Measurements from ENCODE around the gene AEBP1.

Gene AEBP1

DNA sequence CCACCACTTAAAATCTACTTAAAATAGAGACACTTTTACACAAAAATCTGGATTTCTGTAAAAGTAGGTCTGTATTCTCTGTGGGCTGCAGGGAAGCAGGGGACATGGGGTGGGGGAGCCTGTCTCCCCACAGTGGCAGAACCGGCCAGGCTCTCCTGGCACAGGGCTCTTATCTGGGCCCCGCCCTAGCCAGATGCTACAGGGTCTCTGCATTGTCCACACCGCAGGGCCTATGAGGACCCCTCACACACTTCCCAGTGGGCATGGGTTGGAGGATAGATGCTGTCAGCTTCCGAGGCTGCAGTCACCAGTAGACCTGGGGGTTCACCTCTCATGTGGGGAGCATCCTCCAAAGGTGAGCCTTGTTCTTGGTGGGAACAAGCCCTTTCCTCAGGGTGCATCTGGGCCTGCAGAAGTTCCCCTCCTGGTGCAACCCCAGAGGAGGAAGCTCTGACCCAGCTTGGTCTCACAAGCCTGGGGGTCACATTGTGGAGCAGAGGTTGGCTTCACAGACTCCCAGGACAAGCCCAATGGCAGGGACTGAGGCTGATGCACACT lies 52.4 kb downstream of the AEBP1 start:
- DNase-seq (ENCODE audit: low read depth): no peak

DNA sequence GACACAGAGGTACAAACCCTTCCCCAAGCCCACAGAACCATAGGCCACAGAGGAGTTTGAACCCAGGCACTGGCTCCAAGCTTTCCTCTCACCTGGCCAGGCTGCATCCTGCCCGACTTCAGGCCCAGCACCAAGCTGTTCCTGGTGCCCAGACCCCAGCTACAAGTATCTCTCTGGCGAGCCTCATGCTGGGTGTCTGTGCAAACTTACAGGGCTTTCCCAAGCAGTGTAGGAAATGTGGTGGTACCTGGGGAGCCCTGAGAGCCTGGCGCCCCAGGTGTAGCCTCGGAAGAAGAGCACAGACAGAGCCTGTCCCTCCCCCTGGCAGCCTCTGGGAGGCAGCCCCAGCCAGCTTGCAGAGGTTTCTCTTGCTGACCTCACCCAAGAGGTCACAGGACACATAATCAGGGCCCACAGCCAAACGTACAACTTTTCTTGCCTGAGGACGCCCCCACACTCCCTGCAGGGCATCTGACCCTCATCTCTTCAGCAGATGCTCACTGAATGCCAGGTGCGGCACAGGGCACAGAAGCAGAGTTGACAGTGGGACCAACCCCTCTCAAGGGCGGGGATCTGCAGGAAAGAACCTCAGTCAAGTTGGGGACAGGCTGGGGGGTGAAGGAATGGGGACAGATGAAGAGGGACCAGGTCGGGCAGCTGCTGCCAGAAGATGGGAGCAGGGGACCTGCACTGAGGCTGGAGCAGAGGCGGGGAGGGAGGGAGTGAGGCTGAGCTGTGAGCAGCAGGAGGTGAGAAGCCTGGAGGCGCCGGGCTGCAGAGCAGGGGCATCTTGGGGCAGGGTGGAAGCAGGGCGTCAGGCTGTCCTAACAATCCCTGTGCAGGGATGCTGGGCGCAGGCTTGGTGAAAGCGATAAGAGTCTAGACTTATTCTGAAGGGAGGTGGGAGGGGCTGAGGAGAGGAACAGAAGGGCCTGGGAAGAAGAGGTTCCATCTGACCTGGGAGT lies 53.3 kb downstream of the AEBP1 start:
- no peak for DNase-seq (ENCODE audit: low read depth)

DNA sequence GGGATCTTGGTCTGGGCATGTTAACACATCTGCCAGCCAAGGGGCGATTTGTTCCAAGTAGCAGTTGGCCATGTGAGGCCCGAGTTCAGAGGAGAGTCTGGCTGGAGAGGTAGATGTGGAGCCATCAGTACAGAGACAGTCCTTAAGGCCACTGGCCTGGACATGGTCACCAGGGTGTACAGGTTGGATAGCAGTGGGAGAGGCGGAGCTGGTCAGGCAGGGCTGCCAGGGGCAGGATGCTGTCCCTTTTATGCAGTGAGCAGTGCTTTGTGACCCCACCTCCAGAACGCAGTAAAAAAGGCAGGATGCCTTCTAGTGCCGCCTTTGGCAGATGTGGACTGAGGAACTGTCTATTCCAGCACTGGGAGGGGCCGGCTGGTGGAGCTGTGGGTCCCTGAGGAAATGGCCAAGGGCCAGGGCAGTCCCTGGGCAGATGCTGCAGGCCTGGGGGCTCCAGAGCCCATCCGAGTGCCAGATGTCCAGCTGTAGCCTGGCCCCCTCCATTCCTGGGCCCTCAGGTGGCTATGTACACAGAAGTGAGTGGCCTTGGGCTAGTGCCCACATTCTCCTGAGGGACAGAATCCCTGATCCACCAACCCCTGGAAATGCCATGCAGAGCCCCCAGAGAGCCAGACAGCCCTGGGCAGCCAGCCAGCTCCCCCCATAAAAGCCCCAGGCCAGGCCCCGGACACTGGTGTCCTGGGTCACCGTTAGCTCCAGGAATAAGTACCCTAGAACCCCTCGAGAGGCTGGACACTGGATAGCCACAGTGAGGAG lies 54.1 kb downstream of the AEBP1 start:
- no peak for DNase-seq (ENCODE audit: low read depth)

DNA sequence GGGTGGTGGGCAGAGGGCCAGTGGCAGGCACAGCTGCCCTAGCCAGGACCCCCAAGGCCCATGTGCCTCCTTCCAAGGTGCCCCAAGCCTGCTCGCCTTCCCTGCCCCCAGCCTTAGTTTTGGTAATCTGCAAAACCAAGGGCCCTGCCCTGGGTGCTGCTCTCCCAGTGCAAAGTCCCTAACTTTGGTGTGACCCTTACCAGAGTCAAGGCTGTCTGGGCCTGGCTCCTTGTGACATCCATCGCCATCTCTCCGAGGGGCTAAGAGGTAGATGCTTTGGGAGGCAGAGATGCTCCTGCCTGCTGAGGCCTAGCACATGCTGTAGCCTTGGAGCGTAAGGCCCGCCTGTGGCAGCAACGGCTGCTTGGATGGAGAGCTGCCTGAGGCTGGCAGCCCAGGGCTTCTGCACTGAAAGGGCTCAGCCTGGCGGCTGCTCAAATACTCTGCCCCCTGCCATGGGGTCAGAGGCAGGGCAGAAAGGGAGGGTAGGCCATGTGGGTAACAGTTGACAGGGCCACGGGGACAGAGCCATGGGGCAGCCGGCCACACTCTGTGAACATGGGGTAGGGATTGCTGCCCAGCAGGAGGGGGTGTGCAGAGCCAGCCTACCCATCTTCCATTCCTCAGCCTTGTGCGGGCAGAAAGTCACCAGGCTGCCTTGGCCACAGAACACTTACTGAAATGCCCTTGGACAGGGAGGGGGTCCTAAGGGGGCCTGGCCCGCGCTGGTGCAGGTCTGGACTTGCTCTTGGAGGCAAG lies 54.9 kb downstream of the AEBP1 start:
- DNase-seq (ENCODE audit: low read depth): no peak

GRCh38 chr7:44159824-44160630 lies 55.9 kb downstream of the AEBP1 start:
- no peak for DNase-seq (ENCODE audit: low read depth)

GRCh38 chr7:44161371-44161770 lies 57.2 kb downstream of the AEBP1 start:
- DNase-seq (ENCODE audit: low read depth): no peak

GRCh38 chr7:44162179-44162578 lies 58.0 kb downstream of the AEBP1 start:
- no peak for DNase-seq (ENCODE audit: low read depth)

DNA sequence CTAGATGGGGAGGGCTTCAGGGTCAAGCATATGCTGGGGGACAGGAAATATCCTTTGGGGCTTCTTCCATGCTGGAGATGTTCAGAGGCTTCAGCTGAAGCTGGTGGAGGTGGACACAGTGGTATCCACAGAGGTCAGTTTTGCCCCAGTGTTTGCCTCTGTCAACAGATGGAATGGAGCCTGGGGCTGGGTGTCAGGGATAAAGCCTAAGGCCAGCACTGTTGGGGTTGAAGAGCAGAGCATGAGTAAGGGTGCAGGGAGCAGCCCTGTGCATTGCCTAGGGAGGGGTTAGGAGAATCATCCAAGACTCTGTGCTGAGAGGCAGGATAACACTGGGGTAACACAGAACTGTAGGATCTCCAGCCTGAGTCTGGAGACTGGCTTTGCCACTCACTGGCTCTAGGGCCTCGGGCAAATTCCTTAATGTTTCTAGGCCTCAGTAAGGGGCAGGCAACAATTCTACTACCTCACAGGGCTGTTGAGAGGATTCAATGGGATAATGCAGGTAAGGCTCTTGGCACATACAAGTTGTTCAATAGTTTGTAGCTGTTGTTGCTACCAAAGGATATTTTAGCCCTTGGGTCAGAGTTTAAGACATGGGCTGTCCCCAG lies 58.7 kb downstream of the AEBP1 start:
- DNase-seq (ENCODE audit: low read depth): no peak

GRCh38 chr7:44163591-44163990 lies 59.4 kb downstream of the AEBP1 start:
- peak; percentile 79 for DNase-seq (ENCODE audit: low read depth)
